Trophoblast cell (in vitro differentiated cells and primary cell): ENCODE results near the gene SLIT1.

ENCODE experiments used
- DNase-seq, 2 donors: peaks; one replicate each; pipeline ENCODE4 v3.0.0-alpha.2; 2016
- H2AFZ ChIP-seq: 2 replicates; pipeline ENCODE4 v1.6.1; 2013; ENCODE audit warnings: low read length, moderate library complexity, mild to moderate bottlenecking; ENCODE audit not compliant: insufficient read depth, poor library complexity
- H2AK5ac ChIP-seq: 2 replicates; pipeline ENCODE4 v1.6.1; 2013; ENCODE audit warnings: mild to moderate bottlenecking, low read length
- H2BK120ac ChIP-seq: 2 replicates; pipeline ENCODE4 v1.6.1; 2013; ENCODE audit warnings: low read length, mild to moderate bottlenecking, moderate library complexity; ENCODE audit not compliant: insufficient read depth, poor library complexity
- H2BK12ac ChIP-seq: 2 replicates; pipeline ENCODE4 v1.6.1; 2013; ENCODE audit warnings: mild to moderate bottlenecking, low read length, moderate library complexity
- H2BK5ac ChIP-seq: 2 replicates; pipeline ENCODE4 v1.6.1; 2013; ENCODE audit warnings: low read length, low read depth, moderate library complexity, mild to moderate bottlenecking; ENCODE audit not compliant: poor library complexity
- H3K14ac ChIP-seq: 2 replicates; pipeline ENCODE4 v1.6.1; 2013; ENCODE audit warnings: mild to moderate bottlenecking, low read length
- H3K18ac ChIP-seq: 2 replicates; pipeline ENCODE4 v1.6.1; 2013; ENCODE audit warnings: mild to moderate bottlenecking, low read length
- H3K23ac ChIP-seq: 2 replicates; pipeline ENCODE4 v1.6.1; 2013; ENCODE audit warnings: low read length
- H3K27ac ChIP-seq: 2 replicates; pipeline ENCODE4 v1.5.1; 2013; ENCODE audit warnings: low read depth, mild to moderate bottlenecking, inconsistent platforms, low read length, moderate library complexity
- H3K27me3 ChIP-seq: 2 replicates; pipeline ENCODE4 v1.6.1; 2013; ENCODE audit warnings: inconsistent platforms, mild to moderate bottlenecking, low read length, moderate library complexity; ENCODE audit not compliant: insufficient read depth
- H3K36me3 ChIP-seq, 2 experiments: 1 replicate in 1 of 2; 2 replicates in 1 of 2; pipeline ENCODE4 v1.6.1; 2013; ENCODE audit warnings: low read length in 2 of 2, mild to moderate bottlenecking in 2 of 2, moderate library complexity in 1 of 2; ENCODE audit not compliant: insufficient read depth in 2 of 2, control insufficient read depth in 1 of 2
- H3K4ac ChIP-seq: 2 replicates; pipeline ENCODE4 v1.6.1; 2013; ENCODE audit warnings: low read depth, mild to moderate bottlenecking, low read length, moderate library complexity
- H3K4me1 ChIP-seq, 2 experiments: 1 replicate in 1 of 2; 2 replicates in 1 of 2; pipeline ENCODE4 v1.6.1; 2013; ENCODE audit warnings: low read length in 2 of 2, mild to moderate bottlenecking in 2 of 2, moderate library complexity in 1 of 2; ENCODE audit not compliant: insufficient read depth in 2 of 2, control insufficient read depth in 1 of 2
- H3K4me2 ChIP-seq: 2 replicates; pipeline ENCODE4 v1.6.1; 2013; ENCODE audit warnings: inconsistent platforms, mild to moderate bottlenecking, low read length, moderate library complexity
- H3K4me3 ChIP-seq: 2 replicates; pipeline ENCODE4 v1.5.1; 2013; ENCODE audit warnings: mild to moderate bottlenecking, low read depth, low read length, inconsistent platforms
- H3K79me1 ChIP-seq: one replicate; pipeline ENCODE4 v1.6.1; 2013; ENCODE audit warnings: low read length
- H3K79me2 ChIP-seq: 2 replicates; pipeline ENCODE4 v1.6.1; 2013; ENCODE audit warnings: low read length, mild to moderate bottlenecking; ENCODE audit not compliant: control insufficient read depth, insufficient read depth, poor library complexity
- H3K9ac ChIP-seq: 2 replicates; pipeline ENCODE4 v1.6.1; 2013; ENCODE audit warnings: mild to moderate bottlenecking, low read length
- H3K9me3 ChIP-seq: 2 replicates; pipeline ENCODE4 v1.6.1; 2013; ENCODE audit warnings: low read depth, mild to moderate bottlenecking, control low read depth, inconsistent platforms, low read length; ENCODE audit not compliant: insufficient read depth
- H4K12ac ChIP-seq: 2 replicates; pipeline ENCODE4 v1.6.1; 2013; ENCODE audit warnings: low read depth, mild to moderate bottlenecking, low read length, moderate library complexity
- H4K8ac ChIP-seq: 2 replicates; pipeline ENCODE4 v1.6.1; 2013; ENCODE audit warnings: low read depth, mild to moderate bottlenecking, low read length, moderate library complexity
- H4K91ac ChIP-seq: one replicate; pipeline ENCODE4 v1.6.1; 2013; ENCODE audit warnings: low read depth, mild to moderate bottlenecking, low read length, moderate library complexity
- WGBS: extraction: QIAGEN DNeasy Blood & Tissue Kit; methylation state at CpG from one replicate; pipeline ENCODE4 v1.1.7; 2013; ENCODE audit warnings: missing lambda C conversion rate; ENCODE audit not compliant: insufficient read length, insufficient coverage; ENCODE audit errors: extremely low coverage; 5-methylcytosine and 5-hydroxymethylcytosine counted together

Gene SLIT1

DNA sequence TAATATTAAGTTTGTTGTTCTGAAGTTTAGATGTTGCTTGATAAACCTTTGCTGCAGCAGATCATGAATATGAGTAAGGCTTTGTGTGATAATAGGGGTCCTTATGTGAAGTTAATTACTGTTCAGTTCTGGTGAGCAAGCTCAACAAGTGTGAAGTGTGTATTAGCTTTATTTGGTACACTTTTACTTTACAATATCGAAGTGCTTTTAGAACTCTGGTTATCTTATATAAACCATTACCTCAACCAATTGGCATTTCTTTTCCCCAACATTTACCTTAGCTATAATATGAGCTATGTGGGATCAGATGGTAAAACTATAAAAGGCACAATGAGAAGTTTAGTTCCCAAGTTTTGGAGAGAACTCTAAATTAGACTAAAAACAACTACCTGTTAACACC lies 226.0 kb downstream of the SLIT1 start:
- Histone ChIP-seq H3K4me1 (no peaks in the 10 kb centered on the region), H3K27ac (no peak overlapping the region), H3K36me3 (peaks cover 5 to 8% of the 10 kb centered on the region in 2 experiments), H3K23ac (no peak overlapping the region), H3K79me2 (peaks cover 1% of the 10 kb centered on the region), H4K91ac (no peak overlapping the region), H3K27me3 (no peaks in the 10 kb centered on the region), H2AFZ (no peak overlapping the region), H2BK5ac (no peak overlapping the region), H3K9ac (no peak overlapping the region), H3K14ac (no peak overlapping the region), H4K8ac (no peak overlapping the region), H3K18ac (no peak overlapping the region), H3K4me2 (no peak overlapping the region), H3K4me3 (no peak overlapping the region), H2BK12ac (no peak overlapping the region), H2AK5ac (no peak overlapping the region), H3K79me1 (no peaks in the 10 kb centered on the region), H2BK120ac (no peak overlapping the region), H4K12ac (no peak overlapping the region), H3K9me3 (no peaks in the 10 kb centered on the region), H3K4ac (no peak overlapping the region)
- WGBS = no CpG with 5 or more reads among the region's 1 CpG
- DNase-seq = no peak

GRCh38 chr10:96958071-96958470 lies 227.7 kb downstream of the SLIT1 start:
- Histone ChIP-seq H4K12ac (no peak overlapping the region), H3K14ac (no peak overlapping the region), H3K79me1 (no peaks in the 10 kb centered on the region), H2BK12ac (no peak overlapping the region), H3K9ac (no peak overlapping the region), H3K4ac (no peak overlapping the region), H2BK5ac (no peak overlapping the region), H3K9me3 (no peaks in the 10 kb centered on the region), H3K18ac (no peak overlapping the region), H3K79me2 (peaks cover 1% of the 10 kb centered on the region), H3K4me3 (no peak overlapping the region), H3K4me2 (no peak overlapping the region), H2AK5ac (no peak overlapping the region), H4K91ac (no peak overlapping the region), H3K23ac (no peak overlapping the region), H4K8ac (no peak overlapping the region), H2AFZ (no peak overlapping the region), H3K27ac (no peak overlapping the region), H2BK120ac (no peak overlapping the region), H3K4me1 (no peaks in the 10 kb centered on the region), H3K36me3 (peaks cover 8 to 11% of the 10 kb centered on the region in 2 experiments), H3K27me3 (no peaks in the 10 kb centered on the region)
- no CpG with 5 or more reads among the region's 2 CpGs for WGBS
- DNase-seq = no peak

DNA sequence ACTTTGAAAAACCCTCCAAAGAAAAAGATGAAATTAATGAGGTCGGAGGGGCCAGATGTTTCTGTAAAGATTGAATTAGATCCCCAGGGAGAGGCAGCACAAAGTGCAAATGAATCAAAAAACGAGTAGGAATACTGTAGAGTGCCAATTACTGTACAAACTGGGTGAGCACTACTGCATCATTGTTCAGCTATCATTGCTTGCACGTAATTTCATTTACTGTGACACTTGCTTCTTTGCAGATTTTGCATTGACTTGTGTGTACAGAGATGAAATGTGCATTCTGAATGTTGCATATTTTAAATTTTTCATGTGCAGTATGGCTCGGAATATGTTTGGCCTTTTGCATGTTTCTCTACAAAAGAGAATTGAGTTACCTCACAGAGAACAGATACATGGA lies 230.0 kb downstream of the SLIT1 start:
- DNase-seq = no peak
- Histone ChIP-seq H2AK5ac (no peak overlapping the region), H3K79me1 (no peaks in the 10 kb centered on the region), H3K18ac (no peak overlapping the region), H3K36me3 (peaks cover 10 to 11% of the 10 kb centered on the region in 2 experiments), H3K79me2 (peaks cover 1% of the 10 kb centered on the region), H3K4me2 (no peak overlapping the region), H3K9me3 (no peaks in the 10 kb centered on the region), H3K27me3 (no peaks in the 10 kb centered on the region), H3K4ac (no peak overlapping the region), H4K8ac (no peak overlapping the region), H4K12ac (no peak overlapping the region), H4K91ac (no peak overlapping the region), H3K4me3 (no peak overlapping the region), H2BK5ac (no peak overlapping the region), H2BK120ac (no peak overlapping the region), H3K9ac (no peak overlapping the region), H3K4me1 (no peaks in the 10 kb centered on the region), H2BK12ac (no peak overlapping the region), H3K14ac (no peak overlapping the region), H2AFZ (no peak overlapping the region), H3K27ac (no peak overlapping the region), H3K23ac (no peak overlapping the region)
- no CpG with 5 or more reads among the region's 4 CpGs for WGBS

DNA sequence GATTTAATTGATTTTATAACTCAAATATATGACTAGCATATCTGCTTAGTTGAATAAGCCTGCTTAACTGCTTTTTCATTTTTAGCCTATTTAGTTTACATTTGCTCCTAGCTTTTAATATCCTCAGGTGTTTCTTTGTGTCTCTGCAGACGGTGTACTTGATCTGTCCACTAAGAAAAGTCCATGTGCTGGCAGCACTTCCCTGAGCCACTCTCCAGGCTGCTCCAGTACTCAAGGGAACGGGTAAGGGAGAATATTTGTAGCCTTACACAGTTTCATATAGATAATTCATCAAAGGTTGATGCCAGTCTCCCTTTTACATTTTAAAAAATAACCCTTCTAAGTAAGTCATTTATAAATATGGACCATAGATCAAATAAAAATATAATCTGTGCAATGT lies 233.8 kb downstream of the SLIT1 start:
- no peak overlapping the region for H3K4me3 ChIP-seq
- peaks cover 10 to 13% of the 10 kb centered on the region in 2 experiments for H3K36me3 ChIP-seq
- WGBS = no CpG with 5 or more reads among the region's 2 CpGs
- no peak overlapping the region for H2BK120ac ChIP-seq
- no peak overlapping the region for H4K12ac ChIP-seq
- no peak overlapping the region for H3K4ac ChIP-seq
- no peak overlapping the region for H3K18ac ChIP-seq
- no peaks in the 10 kb centered on the region for H3K27me3 ChIP-seq
- H3K23ac ChIP-seq = no peak overlapping the region
- H2BK5ac ChIP-seq = no peak overlapping the region
- H3K9me3 ChIP-seq = no peaks in the 10 kb centered on the region
- no peak overlapping the region for H2AFZ ChIP-seq
- no peak overlapping the region for H3K14ac ChIP-seq
- H2AK5ac ChIP-seq = no peak overlapping the region
- H3K27ac ChIP-seq = no peak overlapping the region
- H3K4me2 ChIP-seq = no peak overlapping the region
- no peaks in the 10 kb centered on the region for H3K4me1 ChIP-seq
- H4K91ac ChIP-seq = no peak overlapping the region
- no peak overlapping the region for H2BK12ac ChIP-seq
- no peak overlapping the region for H3K9ac ChIP-seq
- no peak for DNase-seq
- no peak overlapping the region for H4K8ac ChIP-seq
- H3K79me2 ChIP-seq = peaks cover 1% of the 10 kb centered on the region
- H3K79me1 ChIP-seq = no peaks in the 10 kb centered on the region
